ENCODE data around the gene GRIP2. TPM values are rescaled to one million over a fixed set of nuclear protein-coding genes. Genes with fewer than 3 reads are reported as not detected.

The GRIP2 gene
- total RNA-seq = not detected in 2 replicates

DNA sequence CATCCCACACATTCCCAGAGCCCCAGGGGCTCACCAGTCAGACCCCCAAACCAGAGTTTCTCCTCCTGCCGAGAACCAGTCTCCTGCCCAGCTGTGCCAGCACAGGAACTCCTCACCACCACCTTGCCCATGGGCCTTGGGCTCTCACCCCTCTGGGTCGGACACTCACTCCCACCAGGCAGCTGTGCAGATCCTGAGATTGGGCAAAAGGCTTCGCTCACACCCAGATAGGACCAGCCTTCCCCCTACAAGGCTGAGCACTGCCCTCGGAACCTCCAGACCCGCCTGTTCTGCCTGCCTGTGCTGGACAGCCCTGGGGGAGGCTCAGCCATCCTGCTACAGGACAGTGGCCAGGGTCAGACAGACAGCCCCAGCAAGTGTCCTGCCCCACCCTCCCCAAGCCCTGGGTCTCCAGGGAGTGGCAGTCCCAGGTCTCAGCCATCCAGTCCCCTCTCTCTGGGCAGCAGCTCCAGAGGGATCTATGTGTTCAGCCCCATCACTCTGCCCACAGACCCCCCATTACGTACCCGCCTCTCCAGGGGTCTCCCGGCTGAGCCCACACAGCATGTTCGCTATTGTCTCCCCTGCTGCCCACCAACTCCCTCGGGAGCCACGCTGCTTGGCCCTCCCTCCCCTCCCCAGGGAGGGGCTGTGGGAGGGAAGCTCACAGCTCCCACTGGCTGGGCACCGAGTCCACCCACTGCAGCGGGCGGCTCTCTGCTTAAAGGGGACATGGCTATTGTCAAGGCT is at the start of gene GRIP2:
Gene GRIP2 (minus strand): TSS at position 601 of the 750 bp plus-strand sequence. CDS start 34 bp downstream, at position 567.

Other genes starting within 250 kb of the GRIP2 start
- gene SLC6A6, start 137.7 kb downstream of the GRIP2 start, total RNA-seq = 15.8 and 18.3 TPM in 2 replicates
- 6.4 and 7.7 TPM in 2 replicates for gene CCDC174, start 111.4 kb upstream of the GRIP2 start, total RNA-seq
- gene C3orf20, start 134.8 kb upstream of the GRIP2 start, total RNA-seq = not detected in 2 replicates

Data from tracheal epithelial cell (primary cell).